Upper lobe of left lung (tissue), 6 donors: Measurements from ENCODE around the gene PARP9. TPM values are rescaled to one million over a fixed set of nuclear protein-coding genes. Genes with fewer than 3 reads are reported as not detected.
A peak's percentile ranks its signal among the peaks of the same experiment; 100 is the strongest.

Experiments
- ATAC-seq, 2 donors: fragments of 200-7000 bp; cut with Tn5 transposase; one replicate each; pipeline ENCODE4 v1.9.1; 2022; ENCODE audit warnings: mild to moderate bottlenecking in 2 of 2, moderate library complexity in 2 of 2; ENCODE audit not compliant: low FRiP score in 2 of 2
- DNase-seq, 2 donors: peaks; one replicate each; pipeline ENCODE4 v3.0.0-alpha.2; 2019 to 2020
- H3K27ac ChIP-seq, 4 donors: fragments of 200-600 bp; sonication (generic); one replicate each; pipeline ENCODE4 v1.5.1; 2016 to 2019
- H3K27me3 ChIP-seq, 4 donors: fragments of 200-600 bp; sonication (generic); one replicate each; pipeline ENCODE4 v1.5.1; 2017 to 2019
- H3K36me3 ChIP-seq, 4 donors: fragments of 200-600 bp; sonication (generic); one replicate each; pipeline ENCODE4 v1.5.1; 2016 to 2019
- H3K4me1 ChIP-seq, 4 donors: fragments of 200-600 bp; sonication (generic); one replicate each; pipeline ENCODE4 v1.5.1; 2018 to 2019
- H3K4me3 ChIP-seq, 4 donors: fragments of 200-600 bp; sonication (generic); one replicate each; pipeline ENCODE4 v1.5.1; 2017 to 2019; ENCODE audit warnings: mild to moderate bottlenecking in 2 of 4, moderate library complexity in 1 of 4
- H3K9me3 ChIP-seq, 4 donors: fragments of 200-600 bp; sonication (generic); one replicate each; pipeline ENCODE4 v1.5.1; 2018 to 2019
- CTCF ChIP-seq, 6 experiments: fragments of 450-650 bp in 4 of 6; fragments of 200-600 bp in 2 of 6; sonication (generic) in 2 of 6; IDR thresholded peaks; one replicate each; pipeline ENCODE4 v1.5.1; 2016 to 2019; ENCODE audit warnings: antibody characterized with exemption in 6 of 6
- EP300 ChIP-seq, 4 donors: sonication (generic); formaldehyde crosslinking; IDR thresholded peaks; one replicate each; pipeline ENCODE4 v1.5.1; 2017; ENCODE audit warnings: antibody characterized with exemption in 4 of 4, control low read depth in 2 of 4
- POLR2A ChIP-seq, 4 donors: fragments of 450-650 bp; IDR thresholded peaks; one replicate each; pipeline ENCODE4 v1.5.1; 2016 to 2017; ENCODE audit warnings: antibody characterized with exemption in 4 of 4, mild to moderate bottlenecking in 2 of 4
- POLR2AphosphoS5 ChIP-seq, 2 donors: sonication (generic); formaldehyde crosslinking; IDR thresholded peaks; one replicate each; pipeline ENCODE4 v1.5.1; 2017; ENCODE audit warnings: antibody characterized with exemption in 2 of 2
- WGBS, 2 donors: methylation state at CpG; one replicate each; pipeline ENCODE4 v1.1.5; 2017 to 2018; 5-methylcytosine and 5-hydroxymethylcytosine counted together
- total RNA-seq, 6 donors: library from RNA; depleted of rRNA in 4 of 6; stranded (reverse); fragments of >200 nt in 4 of 6; gene quantifications; one replicate each; pipeline versions ENCODE4 v1.1.0 to v1.2.1, GENCODE V29; 2016 to 2021
- donor health status: DM: no; HTN: no; CAD: no; lungs with moderate emphysema.
- donor health status: DM: no; HTN: yes; CAD: no; lungs with severe emphysema.

PARP9 gene
- total RNA-seq, 6 donors from 2014 or later: 49.2 to 70.8 (median 58.0) TPM

DNA sequence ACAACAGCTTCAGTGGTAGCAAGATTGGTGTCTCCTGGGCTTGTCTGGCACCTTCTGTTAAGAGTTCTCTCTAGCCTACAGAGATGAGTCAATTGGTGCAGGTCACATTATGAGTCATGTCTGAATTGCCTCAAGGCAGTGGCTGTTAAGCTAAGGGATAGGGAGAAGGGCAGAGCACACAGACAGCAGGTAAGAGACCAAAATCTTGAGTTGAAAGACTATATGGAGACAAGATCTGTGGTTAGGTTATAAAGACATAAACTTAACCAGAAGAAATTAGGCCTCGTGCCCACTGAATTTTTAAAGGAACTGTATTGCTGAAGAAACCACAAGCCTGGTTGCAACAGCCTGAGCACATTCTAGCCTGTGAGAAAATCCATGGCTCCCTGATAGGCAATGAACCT, 30.2 kb downstream of the PARP9 start:
- Histone ChIP-seq H3K4me1 (peaks cover 0 to 4% (median 0%) of the 10 kb centered on the region in 4 donors), H3K27ac (no peak overlapping the region), H3K27me3 (no peaks in the 10 kb centered on the region), H3K36me3 (peaks cover 46 to 99% (median 59%) of the 10 kb centered on the region in 4 donors), H3K9me3 (no peaks in the 10 kb centered on the region), H3K4me3 (no peak overlapping the region)
- ATAC-seq (peak in 1 of 2 donors; percentile 63), DNase-seq (no peak)
- WGBS, 2 donors: 79 to 83% methylated on average over 1 of the region's 1 CpG
- TF ChIP-seq EP300 (IDR thresholded peaks at IDR 0.05) (no peak), POLR2AphosphoS5 (IDR thresholded peaks at IDR 0.05) (no peak), CTCF (IDR thresholded peaks at IDR 0.05) (no peak), POLR2A (IDR thresholded peaks at IDR 0.05) (no peak)

- H3K4me1 ChIP-seq: peaks cover 0 to 4% (median 0%) of the 10 kb centered on the region in 4 donors
- H3K9me3 ChIP-seq: no peaks in the 10 kb centered on the region
- H3K27ac ChIP-seq: no peak overlapping the region
- H3K36me3 ChIP-seq: peaks cover 46 to 99% (median 61%) of the 10 kb centered on the region in 4 donors
- 88 to 89% methylated on average over 2 of the region's 2 CpGs for WGBS, 2 donors
- H3K27me3 ChIP-seq: no peaks in the 10 kb centered on the region
- DNase-seq (no peak), ATAC-seq (no peak)
- H3K4me3 ChIP-seq: no peak overlapping the region
- no peak for TF ChIP-seq POLR2A (IDR thresholded peaks at IDR 0.05)
These were observed 30.6 kb downstream of the PARP9 start for GRCh38 chr3:122533480-122533879.

GRCh38 chr3:122530164-122530563, 33.9 kb downstream of the PARP9 start:
- no peak for ATAC-seq
- Histone ChIP-seq H3K4me1 (no peaks in the 10 kb centered on the region), H3K27me3 (no peaks in the 10 kb centered on the region), H3K4me3 (no peak overlapping the region), H3K27ac (no peak overlapping the region), H3K36me3 (peaks cover 35 to 85% (median 56%) of the 10 kb centered on the region in 4 donors), H3K9me3 (no peaks in the 10 kb centered on the region)
- 83 to 92% methylated on average over 2 of the region's 2 CpGs for WGBS, 2 donors
- no peak for DNase-seq
- TF ChIP-seq CTCF (IDR thresholded peaks at IDR 0.05): no peak
- TF ChIP-seq POLR2A (IDR thresholded peaks at IDR 0.05): no peak
- TF ChIP-seq EP300 (IDR thresholded peaks at IDR 0.05): no peak
- TF ChIP-seq POLR2AphosphoS5 (IDR thresholded peaks at IDR 0.05): no peak

DNA sequence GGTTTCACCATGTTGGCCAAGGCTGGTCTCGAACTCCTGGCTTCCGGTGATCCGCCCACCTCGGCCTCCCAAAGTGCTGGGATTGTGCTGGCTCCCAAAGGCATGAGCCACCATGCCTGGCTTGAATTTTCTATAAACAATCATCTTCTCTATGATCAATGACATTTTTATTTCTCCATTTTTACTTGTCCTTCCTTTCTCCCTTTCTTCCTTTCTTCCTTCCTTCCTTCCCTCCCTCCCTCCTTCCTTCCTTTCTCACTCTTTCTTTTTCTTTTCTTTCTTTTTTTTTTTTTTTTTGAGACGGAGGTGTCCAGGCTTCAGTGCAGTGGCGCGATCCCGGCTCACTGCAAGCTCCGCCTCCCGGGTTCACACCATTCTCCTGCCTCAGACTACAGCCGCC, 40.8 kb downstream of the PARP9 start:
- ATAC-seq: no peak
- Histone ChIP-seq H3K27ac (no peak overlapping the region), H3K27me3 (no peaks in the 10 kb centered on the region), H3K4me3 (no peak overlapping the region), H3K36me3 (peaks cover 0 to 18% (median 11%) of the 10 kb centered on the region in 4 donors), H3K4me1 (no peaks in the 10 kb centered on the region), H3K9me3 (no peaks in the 10 kb centered on the region)
- TF ChIP-seq POLR2A (IDR thresholded peaks at IDR 0.05): no peak
- TF ChIP-seq EP300 (IDR thresholded peaks at IDR 0.05): no peak
- no peak for TF ChIP-seq POLR2AphosphoS5 (IDR thresholded peaks at IDR 0.05)
- TF ChIP-seq CTCF (IDR thresholded peaks at IDR 0.05): no peak
- DNase-seq: peak in 1 of 2 donors; percentile 24
- 92 to 96% methylated on average over 11 of the region's 11 CpGs for WGBS, 2 donors

GRCh38 chr3:122520861-122521260, 43.2 kb downstream of the PARP9 start:
- 82 to 91% methylated on average over 4 of the region's 4 CpGs for WGBS, 2 donors
- Histone ChIP-seq H3K27me3 (no peaks in the 10 kb centered on the region), H3K4me3 (no peak overlapping the region), H3K4me1 (no peaks in the 10 kb centered on the region), H3K9me3 (no peaks in the 10 kb centered on the region), H3K27ac (no peak overlapping the region), H3K36me3 (no peaks in the 10 kb centered on the region)
- TF ChIP-seq POLR2A (IDR thresholded peaks at IDR 0.05) (no peak), EP300 (IDR thresholded peaks at IDR 0.05) (no peak), CTCF (IDR thresholded peaks at IDR 0.05) (no peak), POLR2AphosphoS5 (IDR thresholded peaks at IDR 0.05) (no peak)
- ATAC-seq: no peak
- no peak for DNase-seq
